Neural cell (in vitro differentiated cells): Measurements from ENCODE around the gene SSR2. TPM values are rescaled to one million over a fixed set of nuclear protein-coding genes. Genes with fewer than 3 reads are reported as not detected.

Experiments used
- H2AFZ ChIP-seq: fragments of 200-600, 300-800 bp; sonication (generic), shearing (Covaris generic); 2 replicates; pipeline ENCODE4 v1.6.0; 2014; ENCODE audit warnings: low read depth, mild to moderate bottlenecking, antibody characterized with exemption, low read length, moderate library complexity
- H3F3A ChIP-seq: fragments of 200-600 bp; shearing (Covaris generic); 2 replicates; pipeline ENCODE4 v1.6.1; 2016; ENCODE audit warnings: mild to moderate bottlenecking, moderate library complexity, mixed read lengths, antibody characterized with exemption, low read length; ENCODE audit not compliant: insufficient read depth, poor library complexity, severe bottlenecking
- H3K27ac ChIP-seq: fragments of 200-600, 300-800 bp; sonication (generic), shearing (Covaris generic); 2 replicates; pipeline ENCODE4 v1.5.1; 2014; ENCODE audit warnings: mild to moderate bottlenecking, low read length, moderate library complexity
- H3K27me3 ChIP-seq: fragments of 300-800, 200-600 bp; sonication (generic), shearing (Covaris generic); 2 replicates; pipeline ENCODE4 v1.6.0; 2014; ENCODE audit warnings: mild to moderate bottlenecking, low read depth, low read length, moderate library complexity; ENCODE audit not compliant: insufficient read depth
- H3K36me3 ChIP-seq: fragments of 300-800, 200-600 bp; sonication (generic), shearing (Covaris generic); 2 replicates; pipeline ENCODE4 v1.5.1; 2014; ENCODE audit warnings: mild to moderate bottlenecking, antibody characterized with exemption, low read length, moderate library complexity; ENCODE audit not compliant: insufficient read depth
- H3K4me2 ChIP-seq: fragments of 300-800, 200-600 bp; sonication (generic), shearing (Covaris generic); 2 replicates; pipeline ENCODE4 v1.6.0; 2014; ENCODE audit warnings: mild to moderate bottlenecking, low read length
- H3K4me3 ChIP-seq: fragments of 300-800, 200-600 bp; sonication (generic), shearing (Covaris generic); 2 replicates; pipeline ENCODE4 v1.5.1; 2014; ENCODE audit warnings: mild to moderate bottlenecking, low read length, moderate library complexity
- H3K79me2 ChIP-seq: fragments of 200-600 bp; shearing (Covaris generic); replicated peaks from 2 replicates; pipeline ENCODE4 v1.6.0; 2014; ENCODE audit warnings: mild to moderate bottlenecking, low read length, moderate library complexity; ENCODE audit not compliant: insufficient read depth
- H3K9ac ChIP-seq: fragments of 300-800, 200-600 bp; sonication (generic), shearing (Covaris generic); 2 replicates; pipeline ENCODE4 v1.6.1; 2016; ENCODE audit warnings: mild to moderate bottlenecking, low read length, mixed read lengths
- H3K9me2 ChIP-seq: fragments of 200-600 bp; shearing (Covaris generic); 2 replicates; pipeline ENCODE4 v1.6.1; 2016; ENCODE audit warnings: mild to moderate bottlenecking, low read length, mixed read lengths; ENCODE audit not compliant: insufficient read depth
- H3K9me3 ChIP-seq: fragments of 200-600, 300-800 bp; sonication (generic), shearing (Covaris generic); 2 replicates; pipeline ENCODE4 v1.6.1; 2016; ENCODE audit warnings: mild to moderate bottlenecking, mixed run types, low read length, moderate library complexity, mixed read lengths
- H4K20me1 ChIP-seq: fragments of 200-600 bp; shearing (Covaris generic); 2 replicates; pipeline ENCODE4 v1.6.1; 2016; ENCODE audit warnings: mild to moderate bottlenecking, mixed run types; ENCODE audit not compliant: insufficient read depth
- CTCF ChIP-seq: fragments of 450-650 bp; IDR thresholded peaks from 2 replicates; pipeline ENCODE4 v1.5.1; 2014; ENCODE audit warnings: antibody characterized with exemption, mild to moderate bottlenecking, moderate library complexity; ENCODE audit not compliant: poor library complexity, severe bottlenecking
- EP300 ChIP-seq: fragments of 450-650 bp; conservative IDR thresholded peaks from 2 replicates; pipeline ENCODE4 v1.6.1; 2014; ENCODE audit warnings: antibody characterized with exemption, mild to moderate bottlenecking, moderate library complexity; ENCODE audit not compliant: poor library complexity, severe bottlenecking
- EZH2 ChIP-seq: fragments of 200-600, 300-800 bp; shearing (Covaris generic), sonication (generic); IDR thresholded peaks from 2 replicates; pipeline ENCODE4 v1.6.1; 2014; ENCODE audit warnings: antibody characterized with exemption, low read length, borderline replicate concordance, mild to moderate bottlenecking; ENCODE audit not compliant: insufficient read depth, poor library complexity, severe bottlenecking
- MXI1 ChIP-seq: fragments of 450-650 bp; conservative IDR thresholded peaks from 2 replicates; pipeline ENCODE4 v1.6.1; 2014; ENCODE audit warnings: antibody characterized with exemption, mild to moderate bottlenecking; ENCODE audit not compliant: poor library complexity, severe bottlenecking
- POLR2AphosphoS5 ChIP-seq: IDR thresholded peaks from 2 replicates; pipeline ENCODE4 v1.6.1; 2012
- RAD21 ChIP-seq: fragments of 450-650 bp; conservative IDR thresholded peaks from 2 replicates; pipeline ENCODE4 v1.6.1; 2014; ENCODE audit warnings: antibody characterized with exemption, mild to moderate bottlenecking, moderate library complexity
- REST ChIP-seq: IDR thresholded peaks from 2 replicates; pipeline ENCODE4 v1.6.1; 2012; ENCODE audit warnings: borderline replicate concordance
- SMC3 ChIP-seq: fragments of 450-650 bp; conservative IDR thresholded peaks from 2 replicates; pipeline ENCODE4 v1.6.1; 2014; ENCODE audit warnings: antibody characterized with exemption, mild to moderate bottlenecking, moderate library complexity; ENCODE audit not compliant: poor library complexity
- TAF1 ChIP-seq: IDR thresholded peaks from 2 replicates; pipeline ENCODE4 v1.6.1; 2012; ENCODE audit warnings: low read depth
- polyA plus RNA-seq: library from polyadenylated mRNA; depleted of rRNA; stranded (reverse); fragments of >200 nt; gene quantifications from 2 replicates; pipeline ENCODE4 v1.2.3, GENCODE V29; 2014

The SSR2 gene
- polyA plus RNA-seq, 1 donor from 2014 or later = 473 TPM

GRCh38 chr1:156001662-156002171, 19.0 kb downstream of the SSR2 start:
- no peaks in the 10 kb centered on the region for H3K27me3 ChIP-seq
- no peaks in the 10 kb centered on the region for H3K9me3 ChIP-seq
- no peak overlapping the region for H3K9ac ChIP-seq
- no peaks in the 10 kb centered on the region for H3K36me3 ChIP-seq
- TF ChIP-seq MXI1 = no peak
- no peak for TF ChIP-seq REST
- no peak for TF ChIP-seq RAD21
- no peak for TF ChIP-seq CTCF
- no peak for TF ChIP-seq SMC3
- TF ChIP-seq EP300 = no peak
- no peak overlapping the region for H3K4me3 ChIP-seq
- no peak overlapping the region for H3K27ac ChIP-seq
- H4K20me1 ChIP-seq = no peaks in the 10 kb centered on the region
- no peak overlapping the region for H3K4me2 ChIP-seq
- H3F3A ChIP-seq = no peaks in the 10 kb centered on the region
- no peaks in the 10 kb centered on the region for H3K79me2 ChIP-seq
- H2AFZ ChIP-seq = no peak overlapping the region
- no peaks in the 10 kb centered on the region for H3K9me2 ChIP-seq

DNA sequence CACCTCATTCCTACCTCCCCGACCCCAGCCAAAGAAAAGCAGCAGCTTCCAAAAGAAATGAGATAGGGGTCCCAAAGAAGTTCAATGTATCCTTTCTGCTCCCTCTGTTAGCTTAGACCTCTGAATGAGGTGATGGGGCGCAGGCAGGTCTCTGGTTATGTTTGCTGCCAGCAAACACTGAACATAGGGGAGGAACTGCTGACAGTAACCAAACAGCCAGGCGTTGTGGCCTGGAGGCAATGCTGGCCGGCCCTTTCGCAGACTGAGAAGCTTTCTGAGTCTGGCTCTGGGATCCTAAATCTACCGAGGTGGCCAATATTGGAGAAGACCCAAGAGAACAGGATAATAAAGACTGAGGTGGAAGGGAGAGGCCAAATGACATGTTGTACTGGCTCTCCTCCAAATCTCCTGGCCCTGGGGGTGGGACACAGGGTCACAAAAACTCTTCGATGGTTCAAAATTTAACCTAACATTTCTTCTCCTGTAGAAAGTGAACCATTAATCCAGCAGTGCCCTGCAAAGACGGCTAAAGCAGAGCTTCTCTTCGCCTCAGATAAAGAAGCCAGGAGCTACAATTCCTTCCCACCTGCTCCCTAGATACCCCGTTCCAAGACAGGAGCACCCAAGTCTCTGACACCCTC, 19.6 kb downstream of the SSR2 start:
- Histone ChIP-seq H3K79me2 (no peaks in the 10 kb centered on the region), H3K9ac (no peak overlapping the region), H3K4me2 (no peak overlapping the region), H3K9me2 (no peaks in the 10 kb centered on the region), H3K4me3 (no peak overlapping the region), H3K36me3 (no peaks in the 10 kb centered on the region), H3K27ac (no peak overlapping the region), H4K20me1 (no peaks in the 10 kb centered on the region), H3K27me3 (no peaks in the 10 kb centered on the region), H3F3A (no peaks in the 10 kb centered on the region), H2AFZ (no peak overlapping the region), H3K9me3 (no peaks in the 10 kb centered on the region)
- TF ChIP-seq EP300 (no peak), CTCF (no peak), MXI1 (no peak), SMC3 (no peak), REST (no peak), RAD21 (no peak), EZH2 (no peak), TAF1 (no peak), POLR2AphosphoS5 (no peak)
